BE2C (cell line): ENCODE measurements around the gene GNA14.

Experiments used
- DNase-seq: peaks from one replicate; pipeline ENCODE4 v3.0.0-alpha.2; 2020
- H3K27me3 ChIP-seq: fragments of 250-450 bp; sonication (Bioruptor Pico); 2 replicates; pipeline ENCODE4 v1.5.1; 2020; ENCODE audit warnings: mild to moderate bottlenecking
- H3K36me3 ChIP-seq: fragments of 250-450 bp; sonication (Bioruptor Pico); 2 replicates; pipeline ENCODE4 v1.5.1; 2020; ENCODE audit warnings: mild to moderate bottlenecking
- H3K4me1 ChIP-seq: fragments of 250-450 bp; sonication (Bioruptor Pico); 2 replicates; pipeline ENCODE4 v1.5.1; 2020
- H3K4me3 ChIP-seq: 2 replicates; pipeline ENCODE4 v1.5.1; 2011; ENCODE audit warnings: low read depth, low read length
- H3K9me3 ChIP-seq: fragments of 250-450 bp; sonication (Bioruptor Pico); 2 replicates; pipeline ENCODE4 v1.5.1; 2020
- TF ChIP-seq, protein P1 (sequence below): IDR thresholded peaks from 2 replicates; pipeline ENCODE4 v1.5.1; 2012; ENCODE audit warnings: mild to moderate bottlenecking, low read depth, low read length

Gene GNA14

DNA sequence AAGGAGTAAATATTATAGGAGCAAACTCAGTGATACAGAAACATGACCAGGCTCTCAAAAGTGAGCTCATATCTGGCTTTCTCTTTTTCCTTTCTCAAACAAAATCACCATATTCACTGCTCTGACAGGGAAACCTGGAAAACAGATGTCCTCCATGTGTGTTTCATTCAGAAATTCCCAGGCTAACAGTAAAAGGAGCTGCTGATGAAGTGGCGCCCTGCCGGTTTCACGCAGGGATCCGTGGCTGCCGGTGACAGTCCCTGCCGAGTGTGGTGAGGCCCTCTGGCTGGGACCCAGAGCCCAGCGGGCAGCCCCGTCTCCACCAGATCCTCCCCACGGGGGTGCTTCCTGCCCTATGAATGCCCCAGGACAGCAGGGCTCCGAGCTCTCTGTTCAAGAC lies 208.1 kb downstream of the GNA14 start:
- TF ChIP-seq, protein P1, sequence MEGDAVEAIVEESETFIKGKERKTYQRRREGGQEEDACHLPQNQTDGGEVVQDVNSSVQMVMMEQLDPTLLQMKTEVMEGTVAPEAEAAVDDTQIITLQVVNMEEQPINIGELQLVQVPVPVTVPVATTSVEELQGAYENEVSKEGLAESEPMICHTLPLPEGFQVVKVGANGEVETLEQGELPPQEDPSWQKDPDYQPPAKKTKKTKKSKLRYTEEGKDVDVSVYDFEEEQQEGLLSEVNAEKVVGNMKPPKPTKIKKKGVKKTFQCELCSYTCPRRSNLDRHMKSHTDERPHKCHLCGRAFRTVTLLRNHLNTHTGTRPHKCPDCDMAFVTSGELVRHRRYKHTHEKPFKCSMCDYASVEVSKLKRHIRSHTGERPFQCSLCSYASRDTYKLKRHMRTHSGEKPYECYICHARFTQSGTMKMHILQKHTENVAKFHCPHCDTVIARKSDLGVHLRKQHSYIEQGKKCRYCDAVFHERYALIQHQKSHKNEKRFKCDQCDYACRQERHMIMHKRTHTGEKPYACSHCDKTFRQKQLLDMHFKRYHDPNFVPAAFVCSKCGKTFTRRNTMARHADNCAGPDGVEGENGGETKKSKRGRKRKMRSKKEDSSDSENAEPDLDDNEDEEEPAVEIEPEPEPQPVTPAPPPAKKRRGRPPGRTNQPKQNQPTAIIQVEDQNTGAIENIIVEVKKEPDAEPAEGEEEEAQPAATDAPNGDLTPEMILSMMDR = no peak
- no peak overlapping the region for H3K4me3 ChIP-seq
- H3K4me1 ChIP-seq = peaks cover 6% of the 10 kb centered on the region; the same call in 1 of the 2 replicates
- H3K9me3 ChIP-seq = no peaks in the 10 kb centered on the region
- peak; percentile 40 for DNase-seq
- H3K27me3 ChIP-seq = no peaks in the 10 kb centered on the region
- no peaks in the 10 kb centered on the region for H3K36me3 ChIP-seq

DNA sequence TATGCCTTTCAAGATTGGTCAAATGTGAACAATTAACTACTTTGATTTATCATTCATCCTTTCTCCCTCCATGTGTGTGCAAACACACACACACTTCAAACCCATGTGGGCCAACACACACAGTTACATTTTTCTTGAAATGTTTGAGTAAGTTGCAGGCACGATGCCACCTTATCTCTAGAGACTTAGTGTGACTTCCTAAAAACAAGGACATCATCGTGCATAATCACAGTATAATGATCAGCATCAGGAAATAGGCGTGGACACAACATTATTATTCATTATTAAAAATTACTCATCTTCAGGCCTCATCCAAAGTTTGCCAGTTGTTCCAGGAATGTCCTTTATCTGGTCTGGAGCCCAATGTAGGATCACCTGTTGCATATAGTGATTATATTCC lies 209.5 kb downstream of the GNA14 start:
- no peaks in the 10 kb centered on the region for H3K36me3 ChIP-seq
- peaks cover 13% of the 10 kb centered on the region for H3K4me1 ChIP-seq
- H3K9me3 ChIP-seq = no peaks in the 10 kb centered on the region
- no peak overlapping the region for H3K4me3 ChIP-seq
- no peaks in the 10 kb centered on the region for H3K27me3 ChIP-seq
- TF ChIP-seq, protein P1 = no peak
- DNase-seq = no peak

DNA sequence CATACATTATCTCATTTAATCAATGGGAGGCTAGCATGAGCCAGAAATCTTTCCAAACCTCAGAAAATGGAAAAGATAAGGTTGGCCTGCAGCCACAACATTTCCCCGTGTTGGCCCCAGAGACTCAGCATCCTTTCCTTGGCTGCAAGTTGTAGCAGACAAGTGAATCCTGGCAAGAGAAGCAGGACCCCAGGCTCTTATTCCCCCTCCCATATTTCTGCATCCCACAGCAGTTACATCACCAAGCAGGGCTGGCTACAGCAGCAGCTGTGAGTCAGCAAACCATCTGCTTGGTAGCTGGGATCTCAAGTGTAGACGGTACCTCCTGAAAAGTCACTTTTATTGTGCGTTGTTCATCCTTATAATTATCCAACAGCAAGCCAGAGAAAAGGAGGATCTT lies 212.4 kb downstream of the GNA14 start:
- Histone ChIP-seq H3K36me3 (no peaks in the 10 kb centered on the region), H3K4me3 (no peak overlapping the region), H3K27me3 (no peaks in the 10 kb centered on the region), H3K9me3 (no peaks in the 10 kb centered on the region), H3K4me1 (peaks cover 13% of the 10 kb centered on the region)
- peak; percentile 33 for DNase-seq
- TF ChIP-seq, protein P1 = no peak

DNA sequence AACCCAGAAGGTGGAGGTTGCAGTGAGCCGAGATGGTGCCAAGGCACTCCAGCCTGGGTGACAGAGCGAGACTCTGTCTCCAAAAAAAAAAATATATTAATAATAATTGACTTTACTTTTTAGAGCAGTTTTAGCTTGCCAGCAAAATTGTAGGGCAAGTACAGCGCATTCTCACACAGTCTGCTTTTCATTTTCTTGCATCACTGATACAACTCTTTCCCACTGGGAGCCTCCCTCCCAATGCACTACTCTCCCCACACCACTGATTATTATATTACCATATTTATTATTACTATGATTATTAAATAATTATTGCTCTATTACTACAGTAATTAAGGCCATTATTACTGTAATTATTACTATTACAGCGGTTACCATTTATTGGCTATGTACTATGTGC lies 212.8 kb downstream of the GNA14 start:
- DNase-seq = no peak
- TF ChIP-seq, protein P1 = no peak
- Histone ChIP-seq H3K4me1 (peaks cover 13% of the 10 kb centered on the region), H3K4me3 (no peak overlapping the region), H3K9me3 (no peaks in the 10 kb centered on the region), H3K27me3 (no peaks in the 10 kb centered on the region), H3K36me3 (no peaks in the 10 kb centered on the region)

DNA sequence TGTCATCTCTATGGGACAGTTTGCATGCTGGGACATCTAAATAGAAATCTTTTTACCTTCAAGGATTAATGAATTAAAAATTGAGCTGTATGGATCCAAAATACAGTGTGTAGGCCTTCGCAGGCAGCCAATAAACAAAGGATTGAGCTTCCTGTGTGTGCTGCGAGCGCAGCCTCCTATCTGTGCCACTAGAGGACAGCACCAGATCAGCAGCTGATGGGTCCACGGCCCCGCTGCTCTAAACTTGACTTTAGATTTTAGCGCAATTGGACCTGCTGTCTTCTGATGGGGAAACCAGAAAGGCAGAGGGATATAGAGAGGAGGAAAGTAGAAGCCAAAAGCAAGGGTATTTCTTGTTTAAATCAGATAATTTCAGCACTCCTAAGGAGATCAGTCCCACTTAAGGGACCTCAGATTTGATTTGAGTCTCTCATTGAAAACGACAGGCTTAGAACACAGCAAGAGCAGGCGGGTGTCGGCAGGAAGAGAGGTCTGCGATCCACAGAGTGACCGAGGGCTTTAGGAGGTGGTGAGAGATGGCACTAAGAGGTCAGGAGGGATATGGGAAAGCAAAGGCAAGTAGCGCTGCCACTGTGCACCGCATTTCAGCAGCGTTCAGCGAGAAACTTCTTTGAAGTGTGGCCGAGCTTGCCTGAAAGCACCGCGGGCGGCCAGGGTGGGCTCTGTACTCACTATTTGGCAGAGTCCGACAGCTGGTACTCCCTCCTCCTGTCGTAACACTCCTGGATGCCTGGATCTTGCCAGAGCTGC lies 214.3 kb downstream of the GNA14 start:
- Histone ChIP-seq H3K4me3 (no peak overlapping the region), H3K9me3 (no peaks in the 10 kb centered on the region), H3K36me3 (no peaks in the 10 kb centered on the region), H3K4me1 (peaks cover 13% of the 10 kb centered on the region), H3K27me3 (no peaks in the 10 kb centered on the region)
- TF ChIP-seq, protein P1 = peak; percentile 100
- DNase-seq = peak; percentile 76

DNA sequence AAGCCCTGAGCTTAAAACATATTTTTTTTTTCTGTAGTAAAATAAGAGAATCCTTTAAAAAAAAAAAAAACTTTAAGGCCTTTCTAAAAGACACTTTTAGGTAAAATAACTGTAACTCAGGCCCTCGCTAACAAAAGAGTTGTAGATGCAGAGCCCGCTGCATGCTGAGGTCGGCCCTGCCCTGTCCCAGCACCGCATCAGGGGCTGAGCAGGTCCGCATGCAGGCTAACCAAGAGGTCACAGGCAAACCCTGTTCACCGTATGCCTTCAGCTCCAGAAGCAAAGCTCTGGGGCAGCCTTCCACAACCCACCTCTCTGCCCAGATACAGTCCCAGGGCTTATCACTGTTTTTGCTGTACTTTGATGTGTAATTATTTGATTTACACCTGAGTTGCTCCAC lies 216.1 kb downstream of the GNA14 start:
- Histone ChIP-seq H3K27me3 (no peaks in the 10 kb centered on the region), H3K36me3 (no peaks in the 10 kb centered on the region), H3K9me3 (no peaks in the 10 kb centered on the region), H3K4me3 (no peak overlapping the region), H3K4me1 (peaks cover 13% of the 10 kb centered on the region)
- TF ChIP-seq, protein P1 = no peak
- no peak for DNase-seq
